Keratinocyte (primary cell): Measurements from ENCODE around the gene COG3.

Experiments
- CTCF ChIP-seq, 3 experiments: IDR thresholded peaks in 1 of 3; conservative IDR thresholded peaks in 1 of 3; optimal IDR thresholded peaks in 1 of 3; 2 replicates in 2 of 3; 3 replicates in 1 of 3; pipeline versions ENCODE3 to v1.5.1; 2011; ENCODE audit warnings: low read length in 3 of 3, mild to moderate bottlenecking in 3 of 3, moderate library complexity in 2 of 3, control low read depth in 1 of 3, inconsistent platforms in 1 of 3; ENCODE audit not compliant: insufficient read depth in 2 of 3; ENCODE audit errors: extremely low read depth in 1 of 3
- EZH2 ChIP-seq: IDR thresholded peaks from one replicate; pipeline ENCODE4 v1.6.1; 2012; ENCODE audit warnings: inconsistent platforms, mild to moderate bottlenecking, low read length, moderate library complexity

- TF ChIP-seq CTCF (optimal IDR thresholded peaks at IDR 0.05 in 1 of 3, IDR thresholded peaks at IDR 0.05 in 1 of 3, conservative IDR thresholded peaks at IDR 0.05 in 1 of 3; ENCODE audit: extremely low read depth in 1 of 3, insufficient read depth in 2 of 3, low read length in 3 of 3) (peak in 2 of 3 experiments; percentile 16 to 38), EZH2 (no peak)
Observed at GRCh38 chr13:45473627-45474026, 8.9 kb downstream of the COG3 start.
